NCI-H69 (cell line): ENCODE data around the gene KSR2.
"Not testable (repeated sequence)": the region's sequence is repeated elsewhere in the genome, so short reads cannot be mapped to it uniquely, and the experiment has no call there.

ENCODE experiments used
- DNase-seq: peaks from one replicate; lab custom pipeline; 2025; lab: John Stamatoyannopoulos, UW

KSR2 gene

DNA sequence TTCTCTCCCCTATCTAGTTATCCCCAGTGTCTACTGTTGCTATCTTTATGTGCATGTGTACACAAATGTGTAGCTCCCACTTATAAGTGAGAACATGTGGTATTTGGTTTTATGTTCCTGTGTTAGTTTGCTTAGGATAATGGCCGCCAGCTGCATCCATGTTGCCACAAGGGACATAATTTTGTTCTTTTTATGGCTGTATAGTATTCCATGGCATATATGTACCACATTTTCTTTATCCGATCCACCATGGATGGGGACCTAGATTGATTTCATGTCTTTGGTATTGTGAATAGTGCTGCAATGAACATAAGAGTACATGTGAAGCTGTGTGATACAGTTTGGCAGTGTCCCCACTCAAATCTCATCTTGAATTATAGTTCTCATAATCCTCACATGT lies 218.1 kb downstream of the KSR2 start:
- DNase-seq, result no peak

DNA sequence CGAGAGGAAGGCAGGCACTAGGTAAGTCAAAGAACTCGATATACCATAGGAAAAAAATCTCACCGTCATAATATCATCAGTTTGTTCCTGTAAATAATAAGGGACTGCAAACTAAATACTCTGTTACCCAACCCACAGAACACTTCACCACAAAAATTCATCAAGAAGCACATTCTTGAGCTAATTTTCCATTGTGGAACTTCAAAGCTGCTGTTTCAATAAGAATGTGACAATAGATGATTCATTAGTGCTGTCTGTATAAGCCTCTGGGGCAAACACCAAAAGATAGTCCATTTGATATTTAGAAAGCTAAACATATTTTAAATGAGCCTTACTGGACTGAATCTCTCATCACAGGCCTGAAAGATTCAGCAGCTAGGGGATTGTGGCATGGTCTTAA lies 219.4 kb downstream of the KSR2 start:
- DNase-seq, result no peak

DNA sequence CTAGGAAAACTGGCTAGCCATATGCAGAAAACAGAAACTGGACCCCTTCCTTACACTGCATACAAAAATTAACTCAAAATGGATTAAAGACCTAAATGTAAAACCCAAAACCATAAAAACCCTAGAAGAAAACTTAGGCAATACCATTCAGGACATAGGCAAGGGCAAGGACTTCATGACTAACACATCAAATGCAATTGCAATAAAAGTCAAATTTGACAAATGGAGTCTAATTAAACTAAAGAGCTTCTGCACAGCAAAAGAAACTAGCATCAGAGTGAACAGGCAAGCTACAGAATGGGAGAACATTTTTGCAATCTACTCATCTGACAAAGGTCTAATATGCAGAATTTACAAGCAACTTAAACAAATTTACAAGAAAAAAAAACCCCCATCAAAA lies 222.4 kb downstream of the KSR2 start:
- DNase-seq, result not testable (repeated sequence)

DNA sequence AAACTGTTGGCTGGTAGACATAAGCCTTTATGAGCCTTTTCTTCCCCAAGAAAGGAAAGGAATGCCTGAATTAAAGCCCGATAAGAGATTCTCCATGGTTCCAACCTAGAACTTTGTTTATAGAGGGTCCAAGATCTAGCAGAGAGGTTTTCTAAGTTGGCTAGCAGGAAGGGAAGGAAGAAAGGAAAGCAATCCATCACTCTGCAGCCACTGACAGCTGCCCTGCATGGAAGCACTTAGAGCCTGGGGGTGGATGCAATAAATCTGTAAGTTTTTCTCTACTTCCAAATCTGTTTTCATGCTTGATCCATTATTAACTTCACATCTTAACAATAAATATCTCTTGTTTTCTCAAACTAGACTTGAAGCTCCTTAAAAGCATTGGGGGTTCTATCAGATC lies 224.4 kb downstream of the KSR2 start:
- no peak for DNase-seq

DNA sequence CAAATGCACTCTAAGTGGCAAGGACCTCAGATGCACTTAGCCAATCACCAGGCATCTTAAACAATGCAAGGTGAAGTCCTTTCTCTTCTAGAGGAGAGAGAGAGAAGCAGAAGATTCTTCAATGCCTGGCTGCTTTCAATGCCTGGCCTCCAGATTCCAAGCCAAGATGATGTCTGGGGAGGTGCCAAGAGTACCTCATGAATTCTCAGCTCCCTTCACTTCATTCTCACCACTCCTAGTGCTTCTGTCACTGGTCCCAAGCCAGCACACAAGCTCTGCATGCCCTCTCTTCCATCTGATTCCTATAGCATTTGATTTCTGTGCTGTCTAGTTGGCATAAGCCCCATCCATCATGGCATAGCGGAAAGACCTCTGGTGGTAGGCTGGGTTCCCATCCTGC lies 225.0 kb downstream of the KSR2 start:
- no peak for DNase-seq

DNA sequence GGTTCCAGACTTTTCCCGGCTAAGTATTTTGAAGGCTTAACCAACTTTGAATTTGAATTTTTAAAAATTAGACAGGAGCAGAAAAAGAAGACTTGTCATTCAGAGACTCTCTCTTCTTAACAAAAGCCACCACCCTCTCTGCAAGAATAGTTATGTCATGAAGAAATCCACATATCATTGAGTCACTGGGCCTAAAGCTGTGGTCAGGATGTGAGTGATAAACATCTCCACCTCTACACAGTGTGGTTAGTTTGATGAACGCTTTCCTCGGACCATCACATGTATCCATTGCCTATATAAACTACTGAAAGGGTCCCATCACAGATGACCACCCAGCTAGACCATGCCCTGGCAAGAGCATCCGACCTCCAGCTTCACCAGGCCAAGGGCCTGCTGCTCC lies 226.1 kb downstream of the KSR2 start:
- no peak for DNase-seq

DNA sequence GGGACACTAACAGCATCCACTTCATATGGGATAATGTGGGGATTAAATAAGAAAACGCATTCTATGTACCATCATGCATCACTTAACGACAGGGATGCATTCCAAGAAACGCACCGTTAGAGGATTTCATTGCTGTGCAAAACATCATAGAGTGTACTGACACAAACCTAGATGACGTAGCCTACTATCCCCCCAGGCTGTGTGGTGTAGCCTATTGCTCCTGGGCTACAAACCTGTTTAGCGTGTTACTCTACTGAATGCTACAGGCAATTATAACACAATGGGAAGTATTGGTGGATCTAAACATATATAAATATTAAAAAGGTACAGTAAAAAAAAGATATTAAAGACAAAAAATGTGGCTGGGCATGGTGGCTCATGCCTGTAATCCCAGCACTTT lies 230.6 kb downstream of the KSR2 start:
- no peak for DNase-seq

DNA sequence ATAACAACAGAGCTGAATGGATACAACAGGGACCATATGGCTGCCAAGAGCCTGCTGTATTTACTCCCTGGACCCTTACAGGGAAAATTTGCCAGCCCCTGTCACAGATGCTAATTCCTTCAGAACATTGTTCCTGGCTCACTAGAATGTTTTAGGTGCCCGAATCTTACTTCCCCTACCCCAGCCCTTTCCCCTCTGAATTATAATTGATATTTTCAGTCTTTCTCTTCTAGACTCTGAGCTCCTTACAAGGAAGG lies 235.3 kb downstream of the KSR2 start:
- DNase-seq, result peak; percentile 83

DNA sequence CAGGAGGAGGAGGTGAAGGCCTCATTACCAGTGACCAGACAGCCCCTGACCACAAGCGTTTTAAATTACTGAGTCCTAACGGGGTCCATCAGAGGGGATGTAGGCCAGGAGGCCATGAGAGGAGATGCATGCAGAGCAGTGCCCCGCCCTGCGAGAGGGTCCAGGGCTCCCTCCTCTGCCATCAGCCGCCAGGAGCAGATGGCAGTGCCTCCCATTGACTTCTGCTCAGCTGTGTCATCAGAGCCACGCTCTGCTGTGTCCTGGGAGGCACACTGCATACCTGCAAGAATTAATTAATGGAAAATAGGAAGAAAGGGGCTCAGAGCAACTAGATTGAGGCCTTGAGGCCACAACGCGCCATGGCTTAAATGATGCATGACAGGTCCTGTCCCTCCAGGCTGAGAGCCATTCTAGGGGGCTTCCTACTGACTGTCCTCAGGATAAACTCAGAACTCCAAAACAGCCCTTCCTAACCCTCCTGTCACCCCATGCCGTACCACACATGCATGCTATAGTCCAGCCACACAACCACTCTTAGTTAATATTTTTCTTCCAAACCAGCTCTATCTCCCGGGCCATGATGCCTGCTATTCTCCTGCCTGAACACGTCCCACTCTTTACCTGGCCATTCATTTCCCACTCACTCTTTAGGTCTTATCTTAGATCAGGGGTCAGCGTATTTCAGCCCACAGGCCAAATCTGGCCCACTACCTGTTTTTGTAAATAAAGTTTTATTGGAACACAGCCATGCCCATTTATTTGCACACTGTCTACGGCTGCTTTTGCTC lies 235.8 kb downstream of the KSR2 start:
- DNase-seq, result peak; percentile 79

DNA sequence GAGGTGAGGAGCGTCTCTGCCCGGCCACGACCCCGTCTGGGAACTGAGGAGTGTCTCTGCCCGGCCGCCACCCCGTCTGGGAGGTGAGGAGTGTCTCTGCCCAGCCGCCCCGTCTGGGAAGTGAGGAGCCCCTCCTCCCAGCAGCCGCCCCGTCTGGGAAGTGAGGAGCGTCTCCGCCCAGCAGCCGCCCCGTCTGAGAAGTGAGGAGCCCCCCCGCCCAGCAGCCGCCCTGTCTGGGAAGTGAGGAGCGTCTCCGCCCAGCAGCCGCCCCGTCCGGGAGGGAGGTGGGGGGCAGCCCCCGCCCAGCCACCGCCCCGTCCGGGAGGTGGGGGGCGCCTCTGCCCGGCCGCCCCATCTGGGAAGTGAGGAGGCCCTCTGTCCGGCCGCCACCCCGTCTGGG lies 237.7 kb downstream of the KSR2 start:
- DNase-seq, result not testable (repeated sequence)

DNA sequence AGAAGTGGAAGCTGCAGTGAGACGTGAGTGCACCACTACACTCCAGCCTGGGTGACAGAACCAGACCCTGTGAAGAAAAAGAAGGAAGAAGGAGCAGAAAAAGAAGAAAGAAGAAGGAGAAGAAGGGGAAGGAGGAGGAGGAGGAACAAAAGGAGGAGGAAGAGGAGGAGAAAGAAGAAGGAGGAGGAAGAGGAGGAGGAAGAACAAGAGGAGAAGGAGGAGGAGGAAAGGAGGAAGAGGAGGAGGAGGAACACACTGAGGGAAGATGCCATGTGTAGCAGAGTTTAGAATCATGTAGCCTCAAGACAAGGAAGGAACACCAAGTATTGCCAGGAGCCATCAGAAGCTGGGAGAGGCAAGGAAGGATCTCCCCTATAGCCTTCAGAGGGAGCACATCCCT lies 241.5 kb downstream of the KSR2 start:
- DNase-seq, result no peak

DNA sequence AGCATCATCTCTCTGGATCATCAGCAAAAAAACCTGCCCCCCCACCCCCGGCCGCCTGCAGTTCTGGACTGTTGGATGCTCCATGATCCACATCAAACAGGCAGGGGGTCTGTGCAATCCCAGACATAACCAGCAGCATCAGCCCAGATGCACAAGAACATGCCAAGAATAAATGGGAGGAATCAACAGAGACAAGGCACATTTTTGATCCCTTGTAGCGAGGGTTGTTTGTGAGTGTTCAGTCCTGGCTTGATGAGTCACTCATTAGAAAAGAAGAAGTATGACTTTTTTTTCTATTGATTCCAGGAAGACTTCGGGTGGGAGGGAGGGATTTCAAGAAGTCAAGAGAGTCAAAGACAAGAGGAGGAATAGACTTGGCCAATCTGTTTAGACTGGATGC lies 244.2 kb downstream of the KSR2 start:
- no peak for DNase-seq

DNA sequence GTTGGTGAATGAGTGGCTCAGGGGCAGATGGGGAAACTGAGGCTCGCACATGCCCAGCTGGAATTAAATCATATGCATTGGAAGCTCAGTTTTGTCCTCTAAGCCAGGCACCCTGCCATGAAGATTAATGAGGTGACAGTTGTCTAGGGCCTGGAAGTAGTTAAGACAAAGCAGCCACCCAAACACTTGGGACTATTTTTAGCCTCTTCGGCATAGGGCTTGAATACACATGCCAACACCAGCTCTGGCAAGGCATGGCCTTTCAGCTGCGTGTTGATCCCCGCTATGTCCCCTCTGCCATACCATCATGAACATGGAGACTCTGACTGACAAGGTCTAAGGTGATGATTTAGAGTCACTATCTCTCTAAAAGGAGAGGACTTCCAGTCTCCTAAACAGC lies 250.2 kb downstream of the KSR2 start:
- DNase-seq, result peak; percentile 11

DNA sequence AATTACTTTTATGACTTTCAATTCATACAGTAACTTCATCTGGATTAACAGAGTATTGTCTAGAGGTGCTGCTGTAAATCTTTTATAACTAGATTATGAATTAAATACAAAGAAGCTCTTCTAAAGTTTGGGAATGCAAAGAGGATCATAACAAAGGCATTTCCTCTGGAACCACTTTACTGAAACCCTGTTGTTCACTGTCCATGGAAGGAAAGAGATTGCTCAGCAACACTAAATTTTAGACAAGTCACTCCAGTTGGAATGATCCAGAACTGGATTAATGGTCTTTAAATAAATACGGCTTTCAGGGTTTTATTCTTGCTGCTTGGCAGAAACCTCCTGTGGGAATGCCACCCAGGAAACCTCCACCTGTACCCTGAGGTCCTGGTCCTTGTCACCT lies 250.6 kb downstream of the KSR2 start:
- no peak for DNase-seq

DNA sequence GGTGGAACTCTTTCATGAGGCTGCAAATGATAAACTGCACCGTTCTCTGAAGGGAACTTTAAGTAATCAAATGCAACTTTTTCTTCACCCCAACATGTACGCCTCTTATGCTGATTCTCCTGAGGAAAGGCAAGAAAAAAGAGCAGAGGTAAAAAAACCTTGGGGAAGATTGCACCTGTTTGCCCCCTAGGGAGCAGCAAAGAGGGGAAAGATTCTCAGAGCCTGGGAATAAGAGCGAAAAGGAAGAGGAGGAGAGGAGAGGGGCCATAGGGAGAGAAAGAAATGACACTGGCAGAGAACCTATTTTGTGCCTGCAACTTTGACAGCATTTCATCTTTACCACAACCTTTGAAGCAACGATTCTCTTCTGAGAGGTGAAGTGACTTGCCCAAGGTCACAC lies 254.6 kb downstream of the KSR2 start:
- DNase-seq, result no peak

DNA sequence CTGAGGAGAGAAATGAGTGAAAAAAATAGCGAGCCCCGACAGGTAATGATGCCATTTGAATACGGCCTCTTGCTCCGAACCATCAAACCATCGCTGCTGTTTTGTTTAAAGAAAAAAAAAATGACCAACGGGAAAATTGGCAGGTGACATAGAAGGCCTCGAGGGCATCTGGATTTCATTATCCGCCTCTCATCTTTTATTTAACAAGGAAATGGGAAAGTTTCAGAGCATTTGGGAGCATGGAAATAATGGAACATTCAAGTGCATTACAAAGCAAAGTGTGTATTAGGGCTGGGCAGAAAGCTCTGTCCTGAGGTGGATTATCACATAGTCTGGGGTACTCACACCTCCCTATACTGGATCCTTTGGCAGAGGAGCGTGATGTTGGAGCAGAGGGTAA lies 258.7 kb downstream of the KSR2 start:
- no peak for DNase-seq

DNA sequence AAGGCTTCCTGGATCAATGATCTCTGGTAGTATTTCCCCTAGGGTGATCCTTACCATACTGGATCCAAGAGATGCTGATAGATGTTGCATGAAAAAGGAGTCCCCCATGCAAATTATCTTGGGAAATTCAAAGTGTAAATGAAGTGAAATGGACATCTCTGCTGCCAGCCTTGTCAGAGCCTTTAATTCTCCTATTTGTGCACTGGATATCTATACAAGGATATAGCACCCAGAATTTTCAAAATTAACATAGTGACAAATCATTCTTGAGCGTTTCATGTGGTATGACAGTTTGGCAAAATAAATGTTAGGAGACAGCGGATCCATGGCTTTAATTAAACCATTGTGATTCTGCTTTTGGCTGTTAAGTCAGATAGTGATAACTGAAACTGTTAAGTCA lies 260.9 kb downstream of the KSR2 start:
- DNase-seq, result no peak

DNA sequence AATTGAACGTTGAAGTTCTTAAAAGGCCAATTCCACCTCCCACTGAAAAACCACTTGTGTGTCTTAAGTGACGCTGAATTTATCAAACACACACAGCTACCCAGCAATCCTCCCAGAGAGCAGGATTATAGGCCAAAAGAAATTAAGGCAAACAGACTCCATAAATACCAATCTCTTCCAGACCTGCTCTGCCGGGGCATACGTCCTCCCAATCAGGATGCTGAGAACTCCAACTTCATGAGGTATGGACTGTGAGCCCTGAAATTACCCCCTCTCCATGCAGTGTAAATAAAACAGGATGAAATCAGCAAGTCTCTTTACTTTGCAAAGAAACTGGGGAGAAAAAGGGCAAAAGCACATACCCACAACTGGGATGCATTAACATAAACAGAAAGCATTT lies 265.2 kb downstream of the KSR2 start:
- no peak for DNase-seq

DNA sequence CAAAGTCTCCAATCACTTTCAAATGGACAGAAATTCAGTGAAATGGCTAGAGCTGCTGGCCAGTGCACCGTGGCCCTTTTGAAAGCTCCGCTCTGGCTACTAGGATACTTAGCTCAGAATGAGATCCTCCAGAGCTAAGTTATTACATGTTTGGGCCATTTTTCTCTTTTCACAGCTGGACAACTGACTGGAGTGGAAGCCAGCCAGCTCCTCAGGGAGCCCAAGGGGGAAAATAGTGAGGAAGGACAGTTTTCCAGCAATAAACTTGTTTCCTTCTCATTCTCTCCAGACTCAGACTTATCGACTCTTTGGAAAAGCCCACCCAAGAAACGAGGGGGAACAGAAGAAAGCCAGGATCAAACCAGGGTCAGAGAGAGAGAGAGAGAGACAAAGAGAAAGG lies 266.0 kb downstream of the KSR2 start:
- DNase-seq, result no peak

DNA sequence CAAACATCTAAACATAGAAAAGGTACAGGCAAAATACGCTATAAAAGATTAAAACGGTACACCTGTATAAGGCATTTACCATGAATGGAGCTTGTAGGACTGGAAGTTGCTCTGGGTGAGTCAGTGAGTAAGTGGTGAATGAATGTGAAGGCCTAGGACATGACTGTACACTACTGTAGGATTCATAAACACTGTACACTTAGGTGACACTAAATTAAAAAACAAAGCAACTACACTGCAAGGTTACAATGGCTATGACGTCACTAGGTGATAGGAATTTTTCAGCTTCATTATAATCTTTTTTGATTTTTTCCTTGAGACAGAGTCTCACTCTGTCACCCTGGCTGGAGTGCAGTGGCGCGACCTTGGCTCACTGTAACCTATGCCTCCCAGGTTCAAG lies 269.2 kb downstream of the KSR2 start:
- no peak for DNase-seq

DNA sequence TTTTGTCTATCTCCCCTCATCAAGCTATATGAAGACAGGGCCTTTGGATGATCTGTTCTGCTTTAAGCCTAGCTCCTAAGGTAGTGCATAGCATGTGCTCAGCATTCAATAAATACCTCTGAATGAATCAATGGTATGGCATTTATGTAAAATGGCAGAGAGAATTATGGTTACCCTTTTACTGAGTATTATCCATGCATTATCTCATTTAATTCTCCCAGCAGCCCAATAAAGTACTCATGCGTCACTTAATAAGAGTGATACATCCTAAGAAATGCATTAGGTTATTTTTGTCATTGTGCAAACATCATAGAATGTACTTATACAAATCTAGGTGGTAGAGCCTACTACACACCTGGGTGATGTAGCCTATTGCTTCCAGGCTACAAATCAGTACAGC lies 269.7 kb downstream of the KSR2 start:
- DNase-seq, result no peak

DNA sequence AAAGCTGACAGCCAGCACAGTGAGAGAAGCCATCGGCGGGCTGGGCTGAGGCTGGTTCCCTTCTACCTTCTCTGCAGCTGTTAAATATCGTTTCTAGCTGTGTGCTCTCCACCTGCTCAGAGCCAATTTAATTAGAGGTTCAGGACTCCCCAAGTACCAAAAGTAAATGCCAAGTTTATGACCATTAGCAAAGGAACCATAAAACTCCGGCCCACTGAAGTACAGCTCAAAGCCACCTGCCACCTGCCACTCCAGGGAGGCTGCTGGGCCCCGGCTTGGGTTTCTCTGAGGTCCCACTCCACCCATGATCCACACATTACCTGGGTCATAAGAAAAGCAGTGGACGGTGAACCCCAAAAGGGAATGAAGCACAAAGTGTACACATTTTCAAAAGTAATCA lies 272.8 kb downstream of the KSR2 start:
- DNase-seq, result peak; percentile 60

DNA sequence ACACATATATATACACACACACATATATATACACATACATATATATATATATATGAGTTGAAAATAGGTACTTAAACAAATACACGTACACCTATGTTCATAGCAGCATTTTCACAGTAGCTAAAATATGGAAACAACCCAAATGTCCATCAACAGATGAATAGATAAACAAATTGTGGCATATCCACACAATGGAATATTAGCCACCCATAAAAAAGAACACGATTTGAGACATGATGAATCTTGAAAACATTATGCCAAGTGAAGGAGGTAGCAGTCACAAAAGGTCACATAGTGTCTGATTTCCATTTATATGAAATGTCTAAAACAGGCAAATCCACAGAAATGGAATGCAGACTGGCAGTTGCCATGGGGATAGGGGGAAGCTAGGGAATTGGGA lies 276.3 kb downstream of the KSR2 start:
- DNase-seq, result no peak

DNA sequence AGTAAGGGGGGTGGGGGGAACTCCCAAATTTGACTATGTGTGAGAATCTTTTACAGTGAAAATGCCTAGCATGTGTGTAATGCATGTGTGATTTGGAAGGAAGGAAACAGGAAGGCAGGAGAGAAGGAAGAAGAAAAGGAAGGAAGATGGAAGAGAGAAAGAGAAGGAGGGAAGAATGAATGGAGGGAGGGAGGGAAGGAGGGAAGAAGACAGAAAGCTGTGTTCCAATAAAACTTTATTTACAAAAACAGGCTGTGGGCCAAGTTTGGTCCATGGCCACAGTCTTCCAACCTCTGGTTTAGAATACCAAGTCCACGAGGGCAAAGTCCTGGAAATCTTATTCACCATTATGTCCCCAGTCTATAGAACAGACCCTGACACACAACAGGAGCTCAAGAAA lies 278.9 kb downstream of the KSR2 start:
- no peak for DNase-seq

DNA sequence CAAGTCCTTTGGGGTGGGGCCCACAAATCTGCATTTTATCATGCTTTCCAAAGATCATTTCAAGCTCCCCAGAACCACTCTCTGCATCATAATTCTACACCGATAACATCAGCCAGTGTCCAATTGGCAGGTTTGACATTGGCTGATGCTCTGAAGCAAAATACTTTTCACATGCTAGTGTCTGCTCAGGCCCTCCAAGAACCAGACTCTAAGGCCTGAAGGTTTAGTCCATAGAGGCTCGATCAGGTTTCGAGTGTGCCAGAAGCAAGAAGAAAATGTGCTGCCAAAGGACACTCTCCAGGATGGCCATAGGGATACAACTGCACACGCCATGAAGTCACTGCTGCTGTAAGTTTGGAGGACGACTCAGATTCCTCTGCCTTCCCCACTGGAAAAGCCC lies 280.3 kb downstream of the KSR2 start:
- no peak for DNase-seq
